Measurements from ENCODE around the gene BCAS3.

- TF ChIP-seq GATA2 (IDR thresholded peaks at IDR 0.05; ENCODE audit: low read depth, low read length) (no peak), GATA3 (IDR thresholded peaks at IDR 0.05; ENCODE audit: low read depth, low read length) (no peak)
These were observed 29.9 kb upstream of the BCAS3 start for GRCh38 chr17:60647705-60648104.

Measured in SH-SY5Y (cell line).